Measurements from ENCODE around the gene ZBTB34. TPM values are rescaled to one million over a fixed set of nuclear protein-coding genes. Genes with fewer than 3 reads are reported as not detected.

The ZBTB34 gene
- total RNA-seq, 2 donors from 2014 or later, result 7.6 to 11.9 TPM

- Mint-ChIP-seq H3K9me3 (no peaks in the 10 kb centered on the region), H3K27ac (no peak overlapping the region), H3K27me3 (peaks cover 0 to 4% of the 10 kb centered on the region in 2 donors), H3K4me1 (ENCODE audit: low read depth in 2 of 2) (peaks cover 4 to 6% of the 10 kb centered on the region in 2 donors), H3K4me3 (no peak overlapping the region), H3K36me3 (no peaks in the 10 kb centered on the region)
- DNase-seq (ENCODE audit: low spot score) (no peak), ATAC-seq (no peak)
These were observed 33.7 kb downstream of the ZBTB34 start for GRCh38 chr9:126894052-126894603.

GRCh38 chr9:126902210-126902609, 41.8 kb downstream of the ZBTB34 start:
- no peak for ATAC-seq
- Mint-ChIP-seq H3K36me3 (no peaks in the 10 kb centered on the region), H3K4me1 (ENCODE audit: low read depth in 2 of 2) (no peaks in the 10 kb centered on the region)

GRCh38 chr9:126904586-126904985, 44.1 kb downstream of the ZBTB34 start:
- Mint-ChIP-seq H3K9me3 (no peaks in the 10 kb centered on the region), H3K27me3 (peaks cover 10 to 11% of the 10 kb centered on the region in 2 donors), H3K36me3 (no peaks in the 10 kb centered on the region), H3K4me3 (no peak overlapping the region), H3K27ac (no peak overlapping the region), H3K4me1 (ENCODE audit: low read depth in 2 of 2) (no peaks in the 10 kb centered on the region)
- no peak for DNase-seq (ENCODE audit: low spot score)
- no peak for ATAC-seq

More at GRCh38 chr9:126902210-126902609, 41.8 kb downstream of the ZBTB34 start:
- Mint-ChIP-seq H3K9me3 (no peaks in the 10 kb centered on the region), H3K27ac (no peak overlapping the region), H3K27me3 (peaks cover 5 to 6% of the 10 kb centered on the region in 2 donors), H3K4me3 (no peak overlapping the region)
- DNase-seq (ENCODE audit: low spot score), result no peak

GRCh38 chr9:126906091-126906490, 45.7 kb downstream of the ZBTB34 start:
- no peaks in the 10 kb centered on the region for H3K4me1 Mint-ChIP-seq (ENCODE audit: low read depth in 2 of 2)
- H3K9me3 Mint-ChIP-seq, result no peaks in the 10 kb centered on the region
- no peaks in the 10 kb centered on the region for H3K36me3 Mint-ChIP-seq
- DNase-seq (ENCODE audit: low spot score), result no peak
- H3K4me3 Mint-ChIP-seq, result no peak overlapping the region
- no peak overlapping the region for H3K27ac Mint-ChIP-seq
- H3K27me3 Mint-ChIP-seq, result peaks cover 11 to 13% of the 10 kb centered on the region in 2 donors
- ATAC-seq, result no peak

- ATAC-seq, result no peak
- Mint-ChIP-seq H3K9me3 (no peaks in the 10 kb centered on the region), H3K27ac (no peak overlapping the region), H3K4me3 (no peak overlapping the region), H3K36me3 (no peaks in the 10 kb centered on the region), H3K27me3 (peaks cover 13 to 21% of the 10 kb centered on the region in 2 donors), H3K4me1 (ENCODE audit: low read depth in 2 of 2) (no peaks in the 10 kb centered on the region)
- DNase-seq (ENCODE audit: low spot score), result no peak
These were observed 46.6 kb downstream of the ZBTB34 start for GRCh38 chr9:126907058-126907457.

GRCh38 chr9:126914458-126915280, 54.2 kb downstream of the ZBTB34 start, which contains the start of gene RALGPS1:
RALGPS1 (plus strand) TSS chr9:126914782; CDS start chr9:126962290, 47,508 bp downstream.
- ATAC-seq (peak; percentile 98 to 99), DNase-seq (ENCODE audit: low spot score) (peak; percentile 96)
- no peak within 1 kb of the TSS for H3K27ac Mint-ChIP-seq
- no peaks in the 10 kb centered on the region for H3K36me3 Mint-ChIP-seq
- peaks cover 0 to 6% of the 10 kb centered on the region in 2 donors for H3K4me1 Mint-ChIP-seq (ENCODE audit: low read depth in 2 of 2)
- H3K4me3 Mint-ChIP-seq, result peak within 1 kb of the TSS; percentile 76
- H3K27me3 Mint-ChIP-seq, result peaks cover 8 to 21% of the 10 kb centered on the region in 2 donors
- no peaks in the 10 kb centered on the region for H3K9me3 Mint-ChIP-seq

- peaks cover 8 to 21% of the 10 kb centered on the region in 2 donors for H3K27me3 Mint-ChIP-seq
- H3K27ac Mint-ChIP-seq, result no peak overlapping the region
- peaks cover 0 to 6% of the 10 kb centered on the region in 2 donors for H3K4me1 Mint-ChIP-seq (ENCODE audit: low read depth in 2 of 2)
- H3K36me3 Mint-ChIP-seq, result no peaks in the 10 kb centered on the region
- ATAC-seq (peak; percentile 0 to 20), DNase-seq (ENCODE audit: low spot score) (no peak)
- no peaks in the 10 kb centered on the region for H3K9me3 Mint-ChIP-seq
- H3K4me3 Mint-ChIP-seq, result peak overlapping the region; percentile 76
These were observed 54.9 kb downstream of the ZBTB34 start for GRCh38 chr9:126915281-126915816.

- ATAC-seq, result no peak
- H3K36me3 Mint-ChIP-seq, result no peaks in the 10 kb centered on the region
- peaks cover 8 to 19% of the 10 kb centered on the region in 2 donors for H3K27me3 Mint-ChIP-seq
- no peaks in the 10 kb centered on the region for H3K9me3 Mint-ChIP-seq
- H3K4me3 Mint-ChIP-seq, result peak overlapping the region; percentile 76
- H3K27ac Mint-ChIP-seq, result no peak overlapping the region
- H3K4me1 Mint-ChIP-seq (ENCODE audit: low read depth in 2 of 2), result peaks cover 0 to 6% of the 10 kb centered on the region in 2 donors
- no peak for DNase-seq (ENCODE audit: low spot score)
These were observed 55.6 kb downstream of the ZBTB34 start for GRCh38 chr9:126915846-126916543.

GRCh38 chr9:126916909-126917308, 56.5 kb downstream of the ZBTB34 start:
- peak overlapping the region; percentile 20 for H3K4me3 Mint-ChIP-seq
- DNase-seq (ENCODE audit: low spot score) (no peak), ATAC-seq (no peak)
- H3K27me3 Mint-ChIP-seq, result peaks cover 6 to 11% of the 10 kb centered on the region in 2 donors
- no peaks in the 10 kb centered on the region for H3K9me3 Mint-ChIP-seq
- H3K36me3 Mint-ChIP-seq, result no peaks in the 10 kb centered on the region
- no peak overlapping the region for H3K27ac Mint-ChIP-seq
- peaks cover 0 to 6% of the 10 kb centered on the region in 2 donors for H3K4me1 Mint-ChIP-seq (ENCODE audit: low read depth in 2 of 2)

- DNase-seq (ENCODE audit: low spot score), result no peak
- Mint-ChIP-seq H3K4me1 (ENCODE audit: low read depth in 2 of 2) (peaks cover 0 to 6% of the 10 kb centered on the region in 2 donors), H3K27ac (no peak overlapping the region), H3K27me3 (no peaks in the 10 kb centered on the region), H3K36me3 (no peaks in the 10 kb centered on the region), H3K9me3 (no peaks in the 10 kb centered on the region), H3K4me3 (no peak overlapping the region)
- no peak for ATAC-seq
These were observed 58.8 kb downstream of the ZBTB34 start for GRCh38 chr9:126919193-126919592.

GRCh38 chr9:126925876-126926275, 65.4 kb downstream of the ZBTB34 start:
- H3K27ac Mint-ChIP-seq, result no peak overlapping the region
- DNase-seq (ENCODE audit: low spot score), result no peak
- ATAC-seq, result no peak
- H3K36me3 Mint-ChIP-seq, result no peaks in the 10 kb centered on the region
- peaks cover 0 to 2% of the 10 kb centered on the region in 2 donors for H3K27me3 Mint-ChIP-seq
- no peaks in the 10 kb centered on the region for H3K4me1 Mint-ChIP-seq (ENCODE audit: low read depth in 2 of 2)
- no peaks in the 10 kb centered on the region for H3K9me3 Mint-ChIP-seq
- no peak overlapping the region for H3K4me3 Mint-ChIP-seq

- Mint-ChIP-seq H3K36me3 (no peaks in the 10 kb centered on the region), H3K4me1 (ENCODE audit: low read depth in 2 of 2) (no peaks in the 10 kb centered on the region), H3K9me3 (no peaks in the 10 kb centered on the region), H3K27me3 (peaks cover 0 to 2% of the 10 kb centered on the region in 2 donors), H3K4me3 (no peak overlapping the region), H3K27ac (no peak overlapping the region)
- no peak for DNase-seq (ENCODE audit: low spot score)
- peak in 1 of 2 donors; percentile 36 for ATAC-seq
These were observed 65.9 kb downstream of the ZBTB34 start for GRCh38 chr9:126926364-126926763.

- DNase-seq (ENCODE audit: low spot score), result no peak
- H3K4me3 Mint-ChIP-seq, result no peak overlapping the region
- ATAC-seq, result no peak
- H3K36me3 Mint-ChIP-seq, result no peaks in the 10 kb centered on the region
- H3K27me3 Mint-ChIP-seq, result peaks cover 0 to 2% of the 10 kb centered on the region in 2 donors
- H3K4me1 Mint-ChIP-seq (ENCODE audit: low read depth in 2 of 2), result no peaks in the 10 kb centered on the region
- H3K9me3 Mint-ChIP-seq, result no peaks in the 10 kb centered on the region
- H3K27ac Mint-ChIP-seq, result no peak overlapping the region
These were observed 67.0 kb downstream of the ZBTB34 start for GRCh38 chr9:126927419-126927818.
